HepG2 (cell line): ENCODE measurements around the gene UGT1A7. TPM values are rescaled to one million over a fixed set of nuclear protein-coding genes. Genes with fewer than 3 reads are reported as not detected.

Experiments used
- ARID4A ChIP-seq: sonication (generic); formaldehyde crosslinking; IDR thresholded peaks from 2 replicates; pipeline ENCODE4 v1.5.0; 2020; ENCODE audit warnings: mild to moderate bottlenecking, missing genetic modification reagents, borderline replicate concordance
- HIVEP1 ChIP-seq: sonication (generic); formaldehyde crosslinking; IDR thresholded peaks from 2 replicates; pipeline ENCODE4 v1.4.0; 2020; ENCODE audit warnings: mild to moderate bottlenecking, missing genetic modification reagents
- KIAA2018 ChIP-seq: sonication (generic); formaldehyde crosslinking; IDR thresholded peaks from 2 replicates; pipeline ENCODE4 v1.5.0; 2020; ENCODE audit warnings: mild to moderate bottlenecking, missing genetic modification reagents, borderline replicate concordance
- REPIN1 ChIP-seq: sonication (generic); formaldehyde crosslinking; IDR thresholded peaks from 2 replicates; pipeline ENCODE4 v1.8.0; 2022; ENCODE audit warnings: missing genetic modification reagents, low read depth, mild to moderate bottlenecking, borderline replicate concordance
- STAT6 ChIP-seq: sonication (generic); formaldehyde crosslinking; IDR thresholded peaks from 2 replicates; pipeline ENCODE4 v1.4.0; 2020; ENCODE audit warnings: missing genetic modification reagents, mild to moderate bottlenecking, borderline replicate concordance
- ZBTB44 ChIP-seq: sonication (generic); formaldehyde crosslinking; IDR thresholded peaks from 2 replicates; pipeline ENCODE4 v1.4.0; 2020; ENCODE audit warnings: missing genetic modification reagents
- ZFP1 ChIP-seq: IDR thresholded peaks from 2 replicates; pipeline ENCODE4 v1.6.1; 2016
- ZMYM3 ChIP-seq: sonication (generic); formaldehyde crosslinking; IDR thresholded peaks from 2 replicates; pipeline ENCODE4 v1.5.1; 2020; ENCODE audit warnings: mild to moderate bottlenecking, missing genetic modification reagents
- ZNF274 ChIP-seq: sonication (generic); formaldehyde crosslinking; IDR thresholded peaks from 2 replicates; pipeline ENCODE4 v1.5.1; 2020; ENCODE audit warnings: mild to moderate bottlenecking, missing genetic modification reagents
- ZNF354B ChIP-seq: sonication (generic); formaldehyde crosslinking; IDR thresholded peaks from 2 replicates; pipeline ENCODE4 v1.8.0; 2022; ENCODE audit warnings: mild to moderate bottlenecking, missing genetic modification reagents
- ZNF468 ChIP-seq: sonication (generic); formaldehyde crosslinking; IDR thresholded peaks from 2 replicates; pipeline ENCODE4 v1.8.0; 2022; ENCODE audit warnings: mild to moderate bottlenecking, moderate library complexity, missing genetic modification reagents
- polyA plus RNA-seq, 8 experiments: library from polyadenylated mRNA; depleted of rRNA in 3 of 8; stranded (reverse) in 7 of 8; unstranded in 1 of 8; fragments of >200 nt; fragmentation: Illumina TruSeq in 4 of 8; extraction: Trizol in 4 of 8; gene quantifications; 2 replicates each; pipeline versions ENCODE4 v1.2.1 to v1.2.3, GENCODE V29; 2011 to 2016; ENCODE audit warnings: low read depth in 4 of 8, missing spikeins in 1 of 8, mixed read lengths in 1 of 8; ENCODE audit not compliant: insufficient read depth in 1 of 8
- total RNA-seq, 5 experiments: library from RNA; depleted of rRNA; stranded (reverse); fragments of >200 nt; fragmentation: Illumina TruSeq; extraction: Trizol; gene quantifications; 2 replicates each; pipeline ENCODE4 v1.2.3, GENCODE V29; 2016; ENCODE audit warnings: low read depth in 1 of 5

UGT1A7 gene
- total and polyA plus RNA-seq, 2 of the 13 experiments (the other 11 are each of a cell fraction or from before 2014, with no cell fraction given): not detected

- TF ChIP-seq ZMYM3 (CRISPR knock-in tag) (peak; percentile 69; the same call in 1 of the 2 replicates), ZBTB44 (CRISPR knock-in tag) (no peak), STAT6 (0 out of 2 replicates have a peak, but pooled peaks have one; percentile 44), KIAA2018 (CRISPR knock-in tag) (no peak), ZFP1 (CRISPR knock-in tag) (peak; percentile 62; the same call in 1 of the 2 replicates), ARID4A (CRISPR knock-in tag) (peak; percentile 58; the same call in 1 of the 2 replicates), HIVEP1 (CRISPR knock-in tag) (no peak; the same call in 1 of the 2 replicates), ZNF354B (no peak), ZNF274 (CRISPR knock-in tag) (no peak; the same call in 1 of the 2 replicates), ZNF468 (CRISPR knock-in tag) (no peak), REPIN1 (CRISPR knock-in tag) (peak; percentile 86)
Observed at GRCh38 chr2:233745073-233745755, 63.5 kb downstream of the UGT1A7 start (continued).
